Kidney (tissue), 14 donors: ENCODE data around the gene ACTN1. TPM values are rescaled to one million over a fixed set of nuclear protein-coding genes. Genes with fewer than 3 reads are reported as not detected.
A peak's percentile ranks its signal among the peaks of the same experiment; 100 is the strongest.

ENCODE experiments used
- DNase-seq, 5 donors: peaks; one replicate each; pipeline ENCODE4 v3.0.0-alpha.2; 2013 to 2020
- FAIRE-seq: peaks from 2 replicates; lab custom pipeline; 2012; peaks lifted over from hg19 to GRCh38; lab: Jason Lieb, UNC
- H3K27ac ChIP-seq, 2 donors: one replicate each; pipeline ENCODE4 v1.7.0; 2013; ENCODE audit warnings: low read depth in 2 of 2, low read length in 2 of 2, inconsistent platforms in 1 of 2
- H3K27me3 ChIP-seq: one replicate; pipeline ENCODE4 v1.7.1; 2013; ENCODE audit warnings: low read length, inconsistent platforms; ENCODE audit not compliant: control insufficient read depth, insufficient read depth
- H3K36me3 ChIP-seq, 3 donors: one replicate each; pipeline versions ENCODE4 v1.7.0 to v1.7.1; 2013; ENCODE audit warnings: low read length in 3 of 3, control low read depth in 1 of 3, inconsistent platforms in 1 of 3; ENCODE audit not compliant: insufficient read depth in 3 of 3, control insufficient read depth in 2 of 3
- H3K4me1 ChIP-seq, 3 donors: one replicate each; pipeline versions ENCODE4 v1.7.0 to v1.7.1; 2013; ENCODE audit warnings: low read length in 3 of 3, inconsistent platforms in 1 of 3, low read depth in 1 of 3; ENCODE audit not compliant: control insufficient read depth in 2 of 3, insufficient read depth in 2 of 3
- H3K4me3 ChIP-seq, 3 donors: one replicate each; pipeline versions ENCODE4 v1.7.0 to v1.8.1; 2013; ENCODE audit warnings: low read length in 3 of 3, control low read depth in 1 of 3, inconsistent platforms in 1 of 3
- H3K9ac ChIP-seq, 3 donors: one replicate each; pipeline versions ENCODE4 v1.7.0 to v1.7.1; 2013; ENCODE audit warnings: low read length in 3 of 3, control low read depth in 1 of 3, inconsistent platforms in 1 of 3
- H3K9me3 ChIP-seq, 3 donors: one replicate each; pipeline versions ENCODE4 v1.7.0 to v1.7.1; 2013; ENCODE audit warnings: low read length in 3 of 3, control low read depth in 1 of 3, inconsistent platforms in 1 of 3; ENCODE audit not compliant: control insufficient read depth in 2 of 3, insufficient read depth in 1 of 3
- intact Hi-C: fragments of 100-400 bp; cut with DNase I; formaldehyde crosslinking; loops from one replicate; pipeline ENCODE4 v1.11.1; 2022
- polyA plus RNA-seq: library from polyadenylated mRNA; stranded (reverse); fragments of 350-450 nt; fragmentation: Illumina TruSeq; extraction: RNeasy Lipid Tissue Mini Kit (QIAGEN cat#74804); gene quantifications from one replicate; pipeline ENCODE4 v1.2.3, GENCODE V29; 2014; ENCODE audit warnings: low read depth, low replicate concordance; ENCODE audit not compliant: insufficient read depth
- total RNA-seq: library from RNA; stranded (reverse); fragmentation: NEBNext Ultra II Directional; extraction: Animal tissue kit (Norgen Biotek cat#: 25700); gene quantifications from one replicate; pipeline ENCODE4 v1.2.1, GENCODE V29; 2021
- TF ChIP-seq, protein P1 (sequence below): IDR thresholded peaks from 3 replicates; pipeline ENCODE4 v1.5.1; 2012; ENCODE audit warnings: mild to moderate bottlenecking, moderate library complexity, borderline replicate concordance; ENCODE audit not compliant: insufficient read depth; ENCODE audit errors: extremely low read depth
- donor health status: control.
- donor health status: control.
- donor health status: control.
- donor health status: control.
- donor health status: control.
- donor health status: DM: yes; HTN: yes; CAD: no.
- donor health status: Normal renal cell carcinoma (clear cell type).

The ACTN1 gene
- total and polyA plus RNA-seq, 2 donors from 2014 or later = 20.1 to 184 TPM

DNA sequence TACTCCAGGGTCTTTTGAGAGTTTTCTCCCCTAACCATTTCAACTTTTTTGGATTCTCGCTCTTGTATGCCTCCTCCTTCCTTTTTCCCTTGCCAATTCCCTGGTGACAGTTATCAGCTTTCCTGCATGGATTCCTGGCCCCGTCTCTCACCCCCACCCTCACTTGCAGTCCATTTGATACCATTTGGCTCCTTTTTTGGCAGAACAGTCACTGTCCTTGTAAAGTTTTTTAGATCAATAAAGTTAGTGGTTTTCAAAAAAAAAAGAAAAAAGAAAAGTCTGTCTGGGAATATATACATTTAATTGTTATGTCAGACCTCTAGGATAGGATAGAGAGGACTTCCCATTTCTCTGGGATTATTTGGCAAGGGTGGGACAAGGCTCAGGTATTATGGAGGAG lies 42.1 kb downstream of the ACTN1 start:
- Histone ChIP-seq H3K36me3 (no peaks in the 10 kb centered on the region), H3K27me3 (no peaks in the 10 kb centered on the region), H3K4me1 (peaks cover 3 to 32% (median 22%) of the 10 kb centered on the region in 3 donors), H3K9ac (no peak overlapping the region), H3K4me3 (no peak overlapping the region), H3K9me3 (no peaks in the 10 kb centered on the region), H3K27ac (no peak overlapping the region)
- no peak for FAIRE-seq
- DNase-seq = no peak
- intact Hi-C loops = no loop called here
- TF ChIP-seq, protein P1, sequence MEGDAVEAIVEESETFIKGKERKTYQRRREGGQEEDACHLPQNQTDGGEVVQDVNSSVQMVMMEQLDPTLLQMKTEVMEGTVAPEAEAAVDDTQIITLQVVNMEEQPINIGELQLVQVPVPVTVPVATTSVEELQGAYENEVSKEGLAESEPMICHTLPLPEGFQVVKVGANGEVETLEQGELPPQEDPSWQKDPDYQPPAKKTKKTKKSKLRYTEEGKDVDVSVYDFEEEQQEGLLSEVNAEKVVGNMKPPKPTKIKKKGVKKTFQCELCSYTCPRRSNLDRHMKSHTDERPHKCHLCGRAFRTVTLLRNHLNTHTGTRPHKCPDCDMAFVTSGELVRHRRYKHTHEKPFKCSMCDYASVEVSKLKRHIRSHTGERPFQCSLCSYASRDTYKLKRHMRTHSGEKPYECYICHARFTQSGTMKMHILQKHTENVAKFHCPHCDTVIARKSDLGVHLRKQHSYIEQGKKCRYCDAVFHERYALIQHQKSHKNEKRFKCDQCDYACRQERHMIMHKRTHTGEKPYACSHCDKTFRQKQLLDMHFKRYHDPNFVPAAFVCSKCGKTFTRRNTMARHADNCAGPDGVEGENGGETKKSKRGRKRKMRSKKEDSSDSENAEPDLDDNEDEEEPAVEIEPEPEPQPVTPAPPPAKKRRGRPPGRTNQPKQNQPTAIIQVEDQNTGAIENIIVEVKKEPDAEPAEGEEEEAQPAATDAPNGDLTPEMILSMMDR = no peak

DNA sequence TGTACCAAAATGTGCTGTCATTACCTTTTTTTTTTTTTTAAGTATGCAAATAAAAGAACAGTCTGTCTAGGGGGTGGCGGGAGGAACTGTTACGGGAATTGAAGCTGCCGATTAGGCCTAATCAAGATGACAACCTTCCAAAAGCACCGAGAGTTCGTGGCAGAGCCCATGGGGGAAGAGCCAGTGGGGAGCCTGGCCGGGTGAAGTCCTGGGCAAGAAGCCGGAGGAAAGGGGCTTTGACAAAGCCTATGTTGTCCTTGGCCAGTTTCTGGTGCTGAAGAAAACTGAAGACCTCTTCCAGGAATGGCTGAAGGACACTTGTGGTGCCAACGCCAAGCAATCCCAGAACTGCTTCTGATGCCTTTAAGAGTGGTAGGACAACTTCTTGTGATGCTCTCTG lies 42.6 kb downstream of the ACTN1 start:
- Histone ChIP-seq H3K4me1 (peaks cover 3 to 27% (median 20%) of the 10 kb centered on the region in 3 donors), H3K9ac (no peak overlapping the region), H3K4me3 (no peak overlapping the region), H3K36me3 (no peaks in the 10 kb centered on the region), H3K27me3 (no peaks in the 10 kb centered on the region), H3K9me3 (no peaks in the 10 kb centered on the region), H3K27ac (no peak overlapping the region)
- DNase-seq = peak in 1 of 5 donors; percentile 33
- TF ChIP-seq, protein P1 = no peak
- no peak for FAIRE-seq
- intact Hi-C loops = no loop called here

DNA sequence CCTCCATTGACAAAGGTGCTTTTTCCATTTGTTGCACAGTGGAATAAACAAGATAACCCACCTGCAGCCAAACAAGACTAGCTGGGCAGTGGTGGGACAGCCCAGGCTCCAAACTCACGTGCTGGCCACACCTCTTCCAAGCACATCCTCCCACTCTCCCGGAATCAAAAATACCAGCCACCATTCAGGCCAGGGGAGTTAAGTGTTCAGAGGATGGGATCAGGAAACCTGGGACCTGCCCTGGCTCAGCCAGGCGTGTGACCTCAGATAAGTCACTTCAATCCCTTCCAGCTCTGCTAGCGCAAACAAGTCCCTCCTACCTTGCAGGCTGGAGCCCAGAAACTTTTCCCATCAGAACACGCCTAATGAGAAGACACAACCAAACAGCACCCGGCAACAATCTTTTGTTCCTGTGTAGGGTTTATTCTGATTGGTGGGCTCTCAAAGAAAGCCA lies 43.3 kb downstream of the ACTN1 start:
- H3K36me3 ChIP-seq = no peaks in the 10 kb centered on the region
- no peaks in the 10 kb centered on the region for H3K9me3 ChIP-seq
- no peak overlapping the region for H3K4me3 ChIP-seq
- H3K27ac ChIP-seq = no peak overlapping the region
- H3K4me1 ChIP-seq = peaks cover 3 to 23% (median 20%) of the 10 kb centered on the region in 3 donors
- TF ChIP-seq, protein P1 = no peak
- H3K27me3 ChIP-seq = no peaks in the 10 kb centered on the region
- no peak overlapping the region for H3K9ac ChIP-seq
- intact Hi-C loops = no loop called here
- DNase-seq = peak in 2 of 5 donors; percentile 56 to 75
- no peak for FAIRE-seq

DNA sequence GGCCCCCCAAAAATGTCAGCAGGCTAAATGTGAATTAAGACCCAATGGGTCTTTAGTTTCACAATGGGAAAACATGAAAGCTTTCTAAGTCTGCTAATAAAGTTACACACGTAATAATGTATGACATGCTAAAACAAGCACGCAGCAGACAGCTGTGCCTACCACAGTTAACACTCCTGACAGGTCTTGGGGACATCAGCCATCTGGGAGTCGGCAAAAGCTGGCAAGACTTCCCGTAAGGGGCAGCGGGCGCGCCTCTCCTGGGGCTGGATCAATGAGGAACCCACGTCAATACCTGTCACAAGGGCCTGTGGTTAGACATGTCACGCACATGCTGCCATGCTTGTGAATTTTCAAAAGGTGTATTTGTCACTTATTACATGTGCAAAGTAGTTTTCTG lies 45.0 kb downstream of the ACTN1 start:
- Histone ChIP-seq H3K27me3 (no peaks in the 10 kb centered on the region), H3K4me1 (peaks cover 3 to 17% (median 16%) of the 10 kb centered on the region in 3 donors), H3K36me3 (no peaks in the 10 kb centered on the region), H3K9ac (no peak overlapping the region), H3K9me3 (no peaks in the 10 kb centered on the region), H3K27ac (no peak overlapping the region), H3K4me3 (no peak overlapping the region)
- TF ChIP-seq, protein P1 = no peak
- peak in 1 of 5 donors; percentile 39 for DNase-seq
- FAIRE-seq = no peak
- intact Hi-C loops = no loop called here
